Smooth muscle cell (in vitro differentiated cells): Measurements from ENCODE around the gene GPR108. TPM values are rescaled to one million over a fixed set of nuclear protein-coding genes. Genes with fewer than 3 reads are reported as not detected.

Source experiments
- DNase-seq: peaks from one replicate; lab custom pipeline; 2025; ENCODE audit not compliant: unreplicated experiment; lab: John Stamatoyannopoulos, UW
- H2AFZ ChIP-seq: fragments of 200-600 bp; sonication (generic); 2 replicates; pipeline ENCODE4 v1.6.0; 2016; ENCODE audit warnings: antibody characterized with exemption, low read depth, mild to moderate bottlenecking
- H3F3A ChIP-seq: fragments of 200-600 bp; sonication (generic); 2 replicates; pipeline ENCODE4 v1.6.0; 2017; ENCODE audit warnings: antibody characterized with exemption, low read depth
- H3K27ac ChIP-seq: fragments of 200-600 bp; sonication (generic); 2 replicates; pipeline ENCODE4 v1.5.1; 2016; ENCODE audit warnings: low read depth, mild to moderate bottlenecking
- H3K27me3 ChIP-seq: fragments of 200-600 bp; sonication (generic); 2 replicates; pipeline ENCODE4 v1.6.1; 2016; ENCODE audit warnings: low read depth, mild to moderate bottlenecking
- H3K36me3 ChIP-seq: fragments of 200-600 bp; sonication (generic); 2 replicates; pipeline ENCODE4 v1.5.1; 2016; ENCODE audit warnings: low read depth
- H3K4me1 ChIP-seq: fragments of 200-600 bp; sonication (generic); 2 replicates; pipeline ENCODE4 v1.5.1; 2016; ENCODE audit warnings: low read depth
- H3K4me2 ChIP-seq: fragments of 200-600 bp; sonication (generic); 2 replicates; pipeline ENCODE4 v1.6.0; 2016; ENCODE audit warnings: mild to moderate bottlenecking
- H3K4me3 ChIP-seq: fragments of 200-600 bp; sonication (generic); 2 replicates; pipeline ENCODE4 v1.5.1; 2016; ENCODE audit warnings: mild to moderate bottlenecking
- H3K79me2 ChIP-seq: fragments of 200-600 bp; sonication (generic); 2 replicates; pipeline ENCODE4 v1.6.0; 2016; ENCODE audit warnings: low read depth, mild to moderate bottlenecking
- H3K9ac ChIP-seq: fragments of 200-600 bp; sonication (generic); 2 replicates; pipeline ENCODE4 v1.6.0; 2016; ENCODE audit warnings: low read depth
- H3K9me3 ChIP-seq: fragments of 200-600 bp; sonication (generic); replicated peaks from 2 replicates; pipeline ENCODE4 v1.5.1; 2016; ENCODE audit warnings: low read depth
- H4K20me1 ChIP-seq: fragments of 200-600 bp; sonication (generic); 2 replicates; pipeline ENCODE4 v1.6.0; 2016; ENCODE audit warnings: low read depth
- WGBS: methylation state at CpG from one replicate; pipeline ENCODE4 v1.1.7; 2016; ENCODE audit warnings: low lambda C conversion rate; 5-methylcytosine and 5-hydroxymethylcytosine counted together
- polyA plus RNA-seq: library from polyadenylated mRNA; unstranded; fragments of >200 nt; fragmentation: Nextera tagmentation; extraction: Ambion mirVana; gene quantifications from 2 replicates; pipeline ENCODE4 v1.2.1, GENCODE V29; 2016
- total RNA-seq: library from RNA; depleted of rRNA; stranded (reverse); fragments of >200 nt; gene quantifications from 2 replicates; pipeline ENCODE4 v1.2.3, GENCODE V29; 2014
- TF ChIP-seq, protein P1 (sequence below): fragments of 200-600 bp; sonication (generic); IDR thresholded peaks from 2 replicates; pipeline ENCODE4 v1.5.1; 2017; ENCODE audit warnings: borderline replicate concordance, mild to moderate bottlenecking, antibody characterized with exemption; ENCODE audit not compliant: insufficient read depth, poor library complexity, severe bottlenecking

The GPR108 gene
- total and polyA plus RNA-seq, 2 experiments from 2014 or later, result 34.4 to 62.1 TPM

DNA sequence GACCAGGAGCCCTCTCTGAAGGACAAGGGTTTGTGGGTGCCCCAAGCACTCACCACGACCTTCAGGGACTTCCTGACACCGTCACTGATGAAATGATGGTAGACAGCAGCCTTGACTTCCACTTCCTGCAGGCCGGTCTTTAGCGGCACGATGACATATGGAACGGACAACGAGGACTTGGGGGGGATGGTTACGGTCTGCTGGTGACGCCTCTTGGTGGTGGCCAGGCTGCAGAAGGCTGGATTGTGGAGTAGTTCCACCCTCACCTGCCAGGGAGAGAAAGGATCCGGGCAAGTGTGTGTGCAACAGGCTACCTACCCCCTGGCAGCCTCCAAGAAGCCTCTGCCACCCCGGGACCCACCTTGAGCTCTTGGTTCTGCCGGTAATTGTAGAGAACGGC is 40.1 kb downstream of the GPR108 start:
- Histone ChIP-seq H3K4me3 (no peak overlapping the region), H3K4me1 (no peaks in the 10 kb centered on the region), H3K9ac (no peak overlapping the region), H3F3A (no peaks in the 10 kb centered on the region), H3K27me3 (no peaks in the 10 kb centered on the region), H4K20me1 (no peaks in the 10 kb centered on the region), H3K27ac (no peak overlapping the region), H3K4me2 (no peak overlapping the region), H2AFZ (no peak overlapping the region), H3K79me2 (no peaks in the 10 kb centered on the region), H3K9me3 (no peaks in the 10 kb centered on the region), H3K36me3 (no peaks in the 10 kb centered on the region)
- no peak for DNase-seq
- 91% methylated on average over 13 of the region's 13 CpGs for WGBS
- TF ChIP-seq, protein P1, sequence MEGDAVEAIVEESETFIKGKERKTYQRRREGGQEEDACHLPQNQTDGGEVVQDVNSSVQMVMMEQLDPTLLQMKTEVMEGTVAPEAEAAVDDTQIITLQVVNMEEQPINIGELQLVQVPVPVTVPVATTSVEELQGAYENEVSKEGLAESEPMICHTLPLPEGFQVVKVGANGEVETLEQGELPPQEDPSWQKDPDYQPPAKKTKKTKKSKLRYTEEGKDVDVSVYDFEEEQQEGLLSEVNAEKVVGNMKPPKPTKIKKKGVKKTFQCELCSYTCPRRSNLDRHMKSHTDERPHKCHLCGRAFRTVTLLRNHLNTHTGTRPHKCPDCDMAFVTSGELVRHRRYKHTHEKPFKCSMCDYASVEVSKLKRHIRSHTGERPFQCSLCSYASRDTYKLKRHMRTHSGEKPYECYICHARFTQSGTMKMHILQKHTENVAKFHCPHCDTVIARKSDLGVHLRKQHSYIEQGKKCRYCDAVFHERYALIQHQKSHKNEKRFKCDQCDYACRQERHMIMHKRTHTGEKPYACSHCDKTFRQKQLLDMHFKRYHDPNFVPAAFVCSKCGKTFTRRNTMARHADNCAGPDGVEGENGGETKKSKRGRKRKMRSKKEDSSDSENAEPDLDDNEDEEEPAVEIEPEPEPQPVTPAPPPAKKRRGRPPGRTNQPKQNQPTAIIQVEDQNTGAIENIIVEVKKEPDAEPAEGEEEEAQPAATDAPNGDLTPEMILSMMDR, result no peak

DNA sequence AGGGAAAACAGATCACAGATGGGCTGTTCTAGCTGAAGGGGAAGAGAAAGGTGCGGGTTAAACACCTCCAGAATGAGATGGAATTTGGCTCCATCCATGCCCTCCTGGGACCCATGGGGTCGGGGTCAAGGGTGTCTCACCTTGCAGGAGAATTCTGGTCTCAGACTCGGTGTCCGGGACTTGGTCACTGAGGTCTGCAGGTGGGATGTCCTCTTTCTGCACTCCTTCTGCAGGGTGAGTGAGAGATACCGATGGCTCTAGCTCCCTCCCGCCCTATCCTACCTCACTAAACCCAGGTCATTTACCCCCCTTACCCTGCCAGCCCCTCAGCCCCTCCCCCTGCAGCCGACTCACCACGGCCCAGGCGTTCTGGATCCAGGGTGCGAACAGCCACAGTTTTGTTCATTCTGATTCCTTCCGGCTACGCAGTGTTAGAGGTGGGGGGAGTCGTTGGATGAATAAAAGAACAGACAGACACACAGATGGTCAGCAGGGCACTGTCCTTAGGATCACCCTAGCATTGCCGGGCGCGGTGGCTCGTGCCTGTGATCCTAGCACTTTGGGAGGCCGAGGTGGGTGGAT is 41.0 kb downstream of the GPR108 start:
- H3F3A ChIP-seq, result no peaks in the 10 kb centered on the region
- no peaks in the 10 kb centered on the region for H3K36me3 ChIP-seq
- no peak overlapping the region for H2AFZ ChIP-seq
- TF ChIP-seq, protein P1, result no peak
- H3K9ac ChIP-seq, result no peak overlapping the region
- no peaks in the 10 kb centered on the region for H3K4me1 ChIP-seq
- H3K27ac ChIP-seq, result no peak overlapping the region
- H3K4me3 ChIP-seq, result no peak overlapping the region
- no peaks in the 10 kb centered on the region for H3K79me2 ChIP-seq
- H3K27me3 ChIP-seq, result no peaks in the 10 kb centered on the region
- H4K20me1 ChIP-seq, result no peaks in the 10 kb centered on the region
- WGBS, result 85% methylated on average over 18 of the region's 18 CpGs
- H3K4me2 ChIP-seq, result no peak overlapping the region
- no peak for DNase-seq
- H3K9me3 ChIP-seq, result no peaks in the 10 kb centered on the region

- H2AFZ ChIP-seq, result no peak overlapping the region
- WGBS, result 98% methylated on average over 20 of the region's 25 CpGs
- H3K4me1 ChIP-seq, result no peaks in the 10 kb centered on the region
- TF ChIP-seq, protein P1, result no peak
- H3F3A ChIP-seq, result no peaks in the 10 kb centered on the region
- H3K36me3 ChIP-seq, result no peaks in the 10 kb centered on the region
- no peaks in the 10 kb centered on the region for H3K27me3 ChIP-seq
- no peaks in the 10 kb centered on the region for H3K9me3 ChIP-seq
- no peak for DNase-seq
- H3K27ac ChIP-seq, result no peak overlapping the region
- H4K20me1 ChIP-seq, result no peaks in the 10 kb centered on the region
- H3K79me2 ChIP-seq, result no peaks in the 10 kb centered on the region
- H3K4me3 ChIP-seq, result no peak overlapping the region
- no peak overlapping the region for H3K4me2 ChIP-seq
- H3K9ac ChIP-seq, result no peak overlapping the region
Measured at GRCh38 chr19:6694147-6694815, 43.1 kb downstream of the GPR108 start.

GRCh38 chr19:6693681-6694080 is 43.7 kb downstream of the GPR108 start:
- H3K27ac ChIP-seq, result no peak overlapping the region
- 92% methylated on average over 4 of the region's 7 CpGs for WGBS
- TF ChIP-seq, protein P1, result no peak
- no peak overlapping the region for H3K4me3 ChIP-seq
- H2AFZ ChIP-seq, result no peak overlapping the region
- no peaks in the 10 kb centered on the region for H3K79me2 ChIP-seq
- H3K9me3 ChIP-seq, result no peaks in the 10 kb centered on the region
- H3K4me2 ChIP-seq, result no peak overlapping the region
- no peaks in the 10 kb centered on the region for H3F3A ChIP-seq
- no peaks in the 10 kb centered on the region for H4K20me1 ChIP-seq
- no peaks in the 10 kb centered on the region for H3K27me3 ChIP-seq
- no peaks in the 10 kb centered on the region for H3K4me1 ChIP-seq
- no peak overlapping the region for H3K9ac ChIP-seq
- DNase-seq, result no peak
- H3K36me3 ChIP-seq, result no peaks in the 10 kb centered on the region
